H9 (cell line): ENCODE data around the gene SP140L. TPM values are rescaled to one million over a fixed set of nuclear protein-coding genes. Genes with fewer than 3 reads are reported as not detected.

Experiments
- DNase-seq: peaks from one replicate; pipeline ENCODE4 v3.0.0-alpha.2; 2017
- H2AFZ ChIP-seq: one replicate; pipeline ENCODE4 v1.6.1; 2013; ENCODE audit warnings: mild to moderate bottlenecking, low read length, control low read depth, moderate library complexity
- H2AK5ac ChIP-seq: 2 replicates; pipeline ENCODE4 v1.6.1; 2013; ENCODE audit warnings: low read length, control low read depth, mixed read lengths; ENCODE audit not compliant: insufficient read length
- H2BK120ac ChIP-seq: one replicate; pipeline ENCODE4 v1.6.1; 2013; ENCODE audit warnings: low read depth, mild to moderate bottlenecking, low read length, control low read depth, inconsistent platforms; ENCODE audit not compliant: poor library complexity, severe bottlenecking
- H2BK12ac ChIP-seq: 2 replicates; pipeline ENCODE4 v1.6.1; 2013; ENCODE audit warnings: low read length, control low read depth, mixed read lengths, low read depth; ENCODE audit not compliant: insufficient read length
- H2BK15ac ChIP-seq: 2 replicates; pipeline ENCODE4 v1.6.1; 2013; ENCODE audit warnings: low read depth, low read length, control low read depth
- H2BK20ac ChIP-seq: one replicate; pipeline ENCODE4 v1.6.1; 2013; ENCODE audit warnings: low read depth, mild to moderate bottlenecking, low read length, control low read depth, inconsistent platforms; ENCODE audit not compliant: poor library complexity, severe bottlenecking
- H2BK5ac ChIP-seq: 2 replicates; pipeline ENCODE4 v1.6.1; 2013; ENCODE audit warnings: low read length, control low read depth, mixed read lengths; ENCODE audit not compliant: insufficient read length
- H3K14ac ChIP-seq: 2 replicates; pipeline ENCODE4 v1.6.1; 2013; ENCODE audit warnings: low read length, control low read depth; ENCODE audit not compliant: insufficient read depth
- H3K18ac ChIP-seq: 2 replicates; pipeline ENCODE4 v1.6.1; 2013; ENCODE audit warnings: low read depth, mild to moderate bottlenecking, mixed read lengths, low read length, control low read depth; ENCODE audit not compliant: insufficient read length
- H3K23ac ChIP-seq: 2 replicates; pipeline ENCODE4 v1.6.1; 2013; ENCODE audit warnings: low read length, control low read depth, mixed read lengths, low read depth; ENCODE audit not compliant: insufficient read length
- H3K23me2 ChIP-seq: 2 replicates; pipeline ENCODE4 v1.6.1; 2013; ENCODE audit warnings: low read depth, mild to moderate bottlenecking, mixed read lengths, low read length, control low read depth; ENCODE audit not compliant: insufficient read length, poor library complexity, severe bottlenecking
- H3K27ac ChIP-seq: 2 replicates; pipeline ENCODE4 v1.5.1; 2013; ENCODE audit warnings: low read length, control low read depth, mixed read lengths, low read depth; ENCODE audit not compliant: insufficient read length
- H3K27me3 ChIP-seq: 2 replicates; pipeline ENCODE4 v1.6.1; 2013; ENCODE audit warnings: low read length, control low read depth, inconsistent platforms; ENCODE audit not compliant: insufficient read depth
- H3K4ac ChIP-seq: 2 replicates; pipeline ENCODE4 v1.6.1; 2013; ENCODE audit warnings: low read depth, mild to moderate bottlenecking, control low read depth, inconsistent platforms, low read length, moderate library complexity
- H3K4me1 ChIP-seq: 2 replicates; pipeline ENCODE4 v1.6.1; 2013; ENCODE audit warnings: low read length, control low read depth, inconsistent platforms; ENCODE audit not compliant: insufficient read depth
- H3K4me2 ChIP-seq: 2 replicates; pipeline ENCODE4 v1.6.1; 2013; ENCODE audit warnings: low read length, control low read depth, mixed read lengths; ENCODE audit not compliant: insufficient read length, insufficient read depth
- H3K56ac ChIP-seq: 2 replicates; pipeline ENCODE4 v1.6.1; 2013; ENCODE audit warnings: low read depth, mild to moderate bottlenecking, mixed read lengths, low read length, control low read depth; ENCODE audit not compliant: insufficient read length
- H3K79me1 ChIP-seq: 2 replicates; pipeline ENCODE4 v1.6.1; 2013; ENCODE audit warnings: low read depth, mild to moderate bottlenecking, moderate library complexity, low read length, control low read depth, inconsistent platforms; ENCODE audit not compliant: insufficient read depth, poor library complexity, severe bottlenecking
- H3K79me2 ChIP-seq: 2 replicates; pipeline ENCODE4 v1.6.1; 2013; ENCODE audit warnings: low read length, control low read depth, inconsistent platforms; ENCODE audit not compliant: insufficient read depth
- H3K9ac ChIP-seq: 2 replicates; pipeline ENCODE4 v1.6.1; 2013; ENCODE audit warnings: low read length, control low read depth, mixed read lengths; ENCODE audit not compliant: insufficient read length; ENCODE audit errors: extremely low read depth
- H3K9me3 ChIP-seq: one replicate; pipeline ENCODE4 v1.6.1; 2013; ENCODE audit warnings: low read depth, low read length, inconsistent platforms; ENCODE audit not compliant: control insufficient read depth
- H3T11ph ChIP-seq: one replicate; pipeline ENCODE4 v1.6.1; 2013; ENCODE audit warnings: mild to moderate bottlenecking, low read length, control low read depth, inconsistent platforms
- H4K20me1 ChIP-seq: one replicate; pipeline ENCODE4 v1.6.1; 2013; ENCODE audit not compliant: control insufficient read depth, insufficient read length, insufficient read depth
- H4K5ac ChIP-seq: 2 replicates; pipeline ENCODE4 v1.6.1; 2013; ENCODE audit warnings: low read depth, mild to moderate bottlenecking, mixed read lengths, low read length, control low read depth; ENCODE audit not compliant: insufficient read length
- H4K8ac ChIP-seq: replicated peaks from 2 replicates; pipeline ENCODE4 v1.6.1; 2013; ENCODE audit warnings: low read length, control low read depth, mixed read lengths, low read depth; ENCODE audit not compliant: insufficient read length
- H4K91ac ChIP-seq: 2 replicates; pipeline ENCODE4 v1.6.1; 2013; ENCODE audit warnings: low read depth, mild to moderate bottlenecking, moderate library complexity, mixed read lengths, low read length, control low read depth; ENCODE audit not compliant: insufficient read length
- H3K27ac Mint-ChIP-seq, 3 experiments: 2 replicates in 2 of 3; 3 replicates in 1 of 3; pipeline ENCODE4 v1.8.0; 2020 to 2021; ENCODE audit warnings: mixed read lengths in 3 of 3, mild to moderate bottlenecking in 1 of 3, moderate library complexity in 1 of 3
- H3K27me3 Mint-ChIP-seq: 2 replicates; pipeline ENCODE4 v1.8.0; 2021; ENCODE audit warnings: low read depth, mild to moderate bottlenecking, moderate library complexity, mixed read lengths
- H3K36me3 Mint-ChIP-seq, 3 experiments: 2 replicates in 2 of 3; 3 replicates in 1 of 3; pipeline ENCODE4 v1.8.0; 2020 to 2021; ENCODE audit warnings: low read depth in 3 of 3, mixed read lengths in 3 of 3; ENCODE audit not compliant: insufficient read depth in 1 of 3
- H3K4me1 Mint-ChIP-seq, 2 experiments: 2 replicates each; pipeline ENCODE4 v1.8.0; 2020; ENCODE audit warnings: mixed read lengths in 2 of 2
- H3K4me3 Mint-ChIP-seq, 2 experiments: 2 replicates in 1 of 2; 3 replicates in 1 of 2; pipeline ENCODE4 v1.8.0; 2020 to 2021; ENCODE audit warnings: mild to moderate bottlenecking in 2 of 2, mixed read lengths in 2 of 2, moderate library complexity in 1 of 2
- H3K9me3 Mint-ChIP-seq, 2 experiments: 2 replicates in 1 of 2; 3 replicates in 1 of 2; pipeline ENCODE4 v1.8.0; 2020; ENCODE audit warnings: mild to moderate bottlenecking in 2 of 2, mixed read lengths in 2 of 2, moderate library complexity in 1 of 2
- WGBS: extraction: QIAGEN DNeasy Blood & Tissue Kit; methylation state at CpG from one replicate; pipeline ENCODE4 v1.1.7; 2013; ENCODE audit warnings: missing lambda C conversion rate, low lambda C conversion rate, mixed read lengths; ENCODE audit not compliant: insufficient read length; ENCODE audit errors: extremely low coverage; 5-methylcytosine and 5-hydroxymethylcytosine counted together
- total RNA-seq: library from RNA; stranded (reverse); gene quantifications from 2 replicates; pipeline ENCODE4 v1.2.1, GENCODE V29; 2021
- TF ChIP-seq, protein P1 (sequence below): fragments of 200-600 bp; sonication (generic); conservative IDR thresholded peaks from 3 replicates; pipeline ENCODE4 v1.8.0; 2021; ENCODE audit warnings: antibody characterized with exemption, mild to moderate bottlenecking

SP140L gene
- total RNA-seq, 1 experiment from 2014 or later = 1.3 TPM

DNA sequence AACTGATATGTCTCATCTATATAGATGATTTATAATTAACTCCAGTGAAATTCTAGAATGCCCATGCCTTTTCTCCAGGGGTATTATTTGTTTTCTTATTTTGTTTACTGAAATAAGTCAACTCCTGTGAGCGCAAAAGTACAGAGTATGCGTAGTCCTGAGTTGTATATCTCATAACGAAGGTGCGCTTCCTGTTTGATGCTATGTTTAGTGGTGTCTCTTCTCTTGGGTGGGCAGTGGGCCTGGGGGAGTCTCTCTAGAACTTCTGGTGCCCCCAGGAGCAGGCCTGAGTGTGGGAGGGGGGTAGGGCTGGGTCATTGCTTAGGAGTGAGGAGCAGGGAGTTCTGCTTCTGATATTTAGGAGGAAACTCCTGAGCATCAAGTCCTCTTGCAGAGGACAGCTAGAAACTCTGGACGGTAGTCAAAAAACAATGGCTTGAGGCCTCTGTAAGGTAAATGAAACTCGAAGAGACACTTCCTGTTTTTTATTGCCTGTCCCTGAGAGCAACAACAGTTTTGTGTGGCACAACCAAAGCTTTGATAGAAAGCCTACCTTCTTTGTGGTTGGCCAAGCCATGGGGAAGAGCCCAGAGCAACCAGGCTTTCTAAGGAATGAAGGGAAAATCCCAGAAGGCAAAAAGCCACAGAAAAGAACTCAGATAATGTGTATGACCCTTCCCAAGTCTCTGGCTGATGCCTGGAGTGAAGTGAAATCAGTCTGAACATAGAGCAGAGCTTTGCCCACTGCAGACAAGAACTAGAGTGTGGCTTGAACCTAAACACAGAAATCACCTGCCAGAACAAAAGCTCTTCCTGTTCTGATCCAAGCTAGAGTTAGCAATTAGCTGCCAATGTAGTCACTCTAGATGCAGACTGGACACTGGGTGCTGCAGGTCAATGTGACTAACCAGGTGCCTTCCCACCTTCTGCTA, 8.5 kb upstream of the SP140L start:
- H3K27ac ChIP-seq = no peak overlapping the region
- Mint-ChIP-seq H3K27ac (peak overlapping the region in 1 of 3 experiments; percentile 28; a peak in 1 of 7 replicates), H3K9me3 (peaks cover 18 to 20% of the 10 kb centered on the region in 2 experiments), H3K4me1 (no peaks in the 10 kb centered on the region), H3K4me3 (no peak overlapping the region), H3K36me3 (peaks cover 8 to 10% (median 10%) of the 10 kb centered on the region in 3 experiments; a peak in 6 of 7 replicates), H3K27me3 (no peaks in the 10 kb centered on the region)
- no peak overlapping the region for H2AK5ac ChIP-seq
- no peak overlapping the region for H3K4me2 ChIP-seq
- H2BK20ac ChIP-seq = no peak overlapping the region
- no peak overlapping the region for H2BK12ac ChIP-seq
- no peak overlapping the region for H3K4ac ChIP-seq
- no peaks in the 10 kb centered on the region for H3K79me2 ChIP-seq
- no peak for DNase-seq
- no peak overlapping the region for H4K5ac ChIP-seq
- H3K56ac ChIP-seq = no peak overlapping the region
- no peak overlapping the region for H2BK120ac ChIP-seq
- H3K9me3 ChIP-seq = peaks cover 14% of the 10 kb centered on the region
- TF ChIP-seq, protein P1, sequence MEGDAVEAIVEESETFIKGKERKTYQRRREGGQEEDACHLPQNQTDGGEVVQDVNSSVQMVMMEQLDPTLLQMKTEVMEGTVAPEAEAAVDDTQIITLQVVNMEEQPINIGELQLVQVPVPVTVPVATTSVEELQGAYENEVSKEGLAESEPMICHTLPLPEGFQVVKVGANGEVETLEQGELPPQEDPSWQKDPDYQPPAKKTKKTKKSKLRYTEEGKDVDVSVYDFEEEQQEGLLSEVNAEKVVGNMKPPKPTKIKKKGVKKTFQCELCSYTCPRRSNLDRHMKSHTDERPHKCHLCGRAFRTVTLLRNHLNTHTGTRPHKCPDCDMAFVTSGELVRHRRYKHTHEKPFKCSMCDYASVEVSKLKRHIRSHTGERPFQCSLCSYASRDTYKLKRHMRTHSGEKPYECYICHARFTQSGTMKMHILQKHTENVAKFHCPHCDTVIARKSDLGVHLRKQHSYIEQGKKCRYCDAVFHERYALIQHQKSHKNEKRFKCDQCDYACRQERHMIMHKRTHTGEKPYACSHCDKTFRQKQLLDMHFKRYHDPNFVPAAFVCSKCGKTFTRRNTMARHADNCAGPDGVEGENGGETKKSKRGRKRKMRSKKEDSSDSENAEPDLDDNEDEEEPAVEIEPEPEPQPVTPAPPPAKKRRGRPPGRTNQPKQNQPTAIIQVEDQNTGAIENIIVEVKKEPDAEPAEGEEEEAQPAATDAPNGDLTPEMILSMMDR = no peak
- H4K91ac ChIP-seq = no peak overlapping the region
- no peak overlapping the region for H3K14ac ChIP-seq
- H2BK15ac ChIP-seq = no peak overlapping the region
- no peak overlapping the region for H3T11ph ChIP-seq
- no peaks in the 10 kb centered on the region for H3K4me1 ChIP-seq
- no peak overlapping the region for H3K23ac ChIP-seq
- no peaks in the 10 kb centered on the region for H3K23me2 ChIP-seq
- no CpG with 5 or more reads among the region's 6 CpGs for WGBS
- H2BK5ac ChIP-seq = no peak overlapping the region
- H3K79me1 ChIP-seq = no peaks in the 10 kb centered on the region
- H2AFZ ChIP-seq = no peak overlapping the region
- H4K8ac ChIP-seq = no peak overlapping the region
- no peak overlapping the region for H3K18ac ChIP-seq
- no peaks in the 10 kb centered on the region for H4K20me1 ChIP-seq
- no peaks in the 10 kb centered on the region for H3K27me3 ChIP-seq
- no peak overlapping the region for H3K9ac ChIP-seq
